K562 (cell line): ENCODE results near the gene TGFBR3L. TPM values are rescaled to one million over a fixed set of nuclear protein-coding genes. Genes with fewer than 3 reads are reported as not detected.
A peak's percentile ranks its signal among the peaks of the same experiment; 100 is the strongest.

Experiments used
- DLX4 ChIP-seq: fragments of 250-450 bp; sonication (Bioruptor Pico); IDR thresholded peaks from 2 replicates; pipeline ENCODE4 v1.6.1; 2021; ENCODE audit warnings: mild to moderate bottlenecking
- HMG20A ChIP-seq: fragments of 450-650 bp; formaldehyde crosslinking; conservative IDR thresholded peaks from 2 replicates; pipeline ENCODE4 v1.4.0; 2020; ENCODE audit warnings: mild to moderate bottlenecking, mixed read lengths
- HSF4 ChIP-seq: fragments of 250-450 bp; sonication (Bioruptor Pico); IDR thresholded peaks from 2 replicates; pipeline ENCODE4 v2.1.2; 2022; ENCODE audit warnings: mild to moderate bottlenecking, moderate library complexity, borderline replicate concordance
- JUNB ChIP-seq: fragments of 450-650 bp; formaldehyde crosslinking; conservative IDR thresholded peaks from 2 replicates; pipeline ENCODE4 v1.4.0; 2020; ENCODE audit warnings: mild to moderate bottlenecking
- NFATC3 ChIP-seq: fragments of 450-650 bp; IDR thresholded peaks from 2 replicates; pipeline ENCODE4 v1.6.1; 2017; ENCODE audit warnings: mild to moderate bottlenecking
- NFIC ChIP-seq: fragments of 450-650 bp; IDR thresholded peaks from 2 replicates; pipeline ENCODE4 v1.6.1; 2017; ENCODE audit warnings: mild to moderate bottlenecking, inconsistent platforms
- NR2C1 ChIP-seq, 2 experiments: fragments of 450-650 bp; IDR thresholded peaks; 2 replicates each; pipeline ENCODE4 v1.6.1; 2017; ENCODE audit warnings: mild to moderate bottlenecking in 2 of 2, antibody characterized with exemption in 1 of 2, inconsistent platforms in 1 of 2, missing compliant biosample characterization in 1 of 2, missing genetic modification characterization in 1 of 2
- TFE3 ChIP-seq: fragments of 450-650 bp; formaldehyde crosslinking; IDR thresholded peaks from 2 replicates; pipeline ENCODE4 v1.4.0; 2020; ENCODE audit warnings: mild to moderate bottlenecking, mixed read lengths
- ZBTB1 ChIP-seq: sonication (generic); formaldehyde crosslinking; IDR thresholded peaks from 2 replicates; pipeline ENCODE4 v1.8.1; 2023; ENCODE audit warnings: missing genetic modification reagents, low read depth, mild to moderate bottlenecking, borderline replicate concordance
- ZHX1 ChIP-seq: fragments of 150-350 bp; conservative IDR thresholded peaks from 2 replicates; pipeline ENCODE4 v1.6.1; 2014; ENCODE audit warnings: low read length
- ZNF76 ChIP-seq: fragments of 250-450 bp; sonication (Bioruptor Pico); IDR thresholded peaks from 2 replicates; pipeline ENCODE4 v1.4.0; 2020; ENCODE audit warnings: mild to moderate bottlenecking, moderate library complexity, borderline replicate concordance
- polyA plus RNA-seq, 8 experiments: library from polyadenylated mRNA; depleted of rRNA in 4 of 8; stranded (reverse) in 5 of 8; unstranded in 3 of 8; fragments of >200 nt; fragmentation: Nextera tagmentation in 2 of 8; fragmentation: Illumina TruSeq in 1 of 8; extraction: Ambion mirVana in 2 of 8; extraction: Trizol in 1 of 8; gene quantifications; 2 replicates each; pipeline versions ENCODE4 v1.2.1 to v1.2.3, GENCODE V29; 2011 to 2014; ENCODE audit warnings: inconsistent platforms in 1 of 8, missing spikeins in 1 of 8
- total RNA-seq, 7 experiments: library from RNA; depleted of rRNA in 6 of 7; stranded (reverse); fragments of >200 nt in 6 of 7; fragmentation: Illumina TruSeq in 2 of 7; extraction: Trizol in 2 of 7; gene quantifications; 2 replicates each; pipeline versions ENCODE4 v1.2.1 to v1.2.3, GENCODE V29; 2011 to 2021; ENCODE audit warnings: low replicate concordance in 1 of 7
- TF ChIP-seq, protein P1 (sequence below), 2 experiments: IDR thresholded peaks; 2 replicates each; pipeline ENCODE4 v1.6.1; 2012; ENCODE audit warnings: improper control_type of control experiment in 2 of 2, low read depth in 2 of 2, low read length in 2 of 2, borderline replicate concordance in 1 of 2
- TF ChIP-seq, protein P2 (sequence below), 2 experiments: IDR thresholded peaks in 1 of 2; conservative IDR thresholded peaks in 1 of 2; 2 replicates each; pipeline ENCODE4 v1.6.1; 2016; ENCODE audit warnings: low read depth in 2 of 2, mild to moderate bottlenecking in 1 of 2, missing compliant biosample characterization in 1 of 2, missing genetic modification characterization in 1 of 2, moderate library complexity in 1 of 2

TGFBR3L gene
- total and polyA plus RNA-seq, 9 of the 15 experiments (the other 6 are each of a cell fraction or from before 2014, with no cell fraction given) = not detected

GRCh38 chr19:7888145-7888825 lies 26.3 kb upstream of the TGFBR3L start, which contains the start of gene LRRC8E (continued):
- TF ChIP-seq, protein P1, sequence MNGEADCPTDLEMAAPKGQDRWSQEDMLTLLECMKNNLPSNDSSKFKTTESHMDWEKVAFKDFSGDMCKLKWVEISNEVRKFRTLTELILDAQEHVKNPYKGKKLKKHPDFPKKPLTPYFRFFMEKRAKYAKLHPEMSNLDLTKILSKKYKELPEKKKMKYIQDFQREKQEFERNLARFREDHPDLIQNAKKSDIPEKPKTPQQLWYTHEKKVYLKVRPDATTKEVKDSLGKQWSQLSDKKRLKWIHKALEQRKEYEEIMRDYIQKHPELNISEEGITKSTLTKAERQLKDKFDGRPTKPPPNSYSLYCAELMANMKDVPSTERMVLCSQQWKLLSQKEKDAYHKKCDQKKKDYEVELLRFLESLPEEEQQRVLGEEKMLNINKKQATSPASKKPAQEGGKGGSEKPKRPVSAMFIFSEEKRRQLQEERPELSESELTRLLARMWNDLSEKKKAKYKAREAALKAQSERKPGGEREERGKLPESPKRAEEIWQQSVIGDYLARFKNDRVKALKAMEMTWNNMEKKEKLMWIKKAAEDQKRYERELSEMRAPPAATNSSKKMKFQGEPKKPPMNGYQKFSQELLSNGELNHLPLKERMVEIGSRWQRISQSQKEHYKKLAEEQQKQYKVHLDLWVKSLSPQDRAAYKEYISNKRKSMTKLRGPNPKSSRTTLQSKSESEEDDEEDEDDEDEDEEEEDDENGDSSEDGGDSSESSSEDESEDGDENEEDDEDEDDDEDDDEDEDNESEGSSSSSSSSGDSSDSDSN (IDR thresholded peaks at IDR 0.05; ENCODE audit: borderline replicate concordance in 1 of 2, low read depth in 2 of 2, low read length in 2 of 2) = peak; percentile 63 to 71; a peak in 3 of 4 replicates
- TF ChIP-seq, protein P2, sequence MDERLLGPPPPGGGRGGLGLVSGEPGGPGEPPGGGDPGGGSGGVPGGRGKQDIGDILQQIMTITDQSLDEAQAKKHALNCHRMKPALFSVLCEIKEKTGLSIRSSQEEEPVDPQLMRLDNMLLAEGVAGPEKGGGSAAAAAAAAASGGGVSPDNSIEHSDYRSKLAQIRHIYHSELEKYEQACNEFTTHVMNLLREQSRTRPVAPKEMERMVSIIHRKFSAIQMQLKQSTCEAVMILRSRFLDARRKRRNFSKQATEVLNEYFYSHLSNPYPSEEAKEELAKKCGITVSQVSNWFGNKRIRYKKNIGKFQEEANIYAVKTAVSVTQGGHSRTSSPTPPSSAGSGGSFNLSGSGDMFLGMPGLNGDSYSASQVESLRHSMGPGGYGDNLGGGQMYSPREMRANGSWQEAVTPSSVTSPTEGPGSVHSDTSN (CRISPR knock-in tag; IDR thresholded peaks at IDR 0.05; ENCODE audit: low read depth) = no peak
- TF ChIP-seq, protein P2 (tag; conservative IDR thresholded peaks at IDR 0.05; ENCODE audit: low read depth) = no peak
- TF ChIP-seq ZNF76 = no peak
- TF ChIP-seq ZHX1 = no peak
- TF ChIP-seq NFIC = no peak; the same call in 1 of the 2 replicates
- TF ChIP-seq JUNB (CRISPR knock-in tag) = no peak
- TF ChIP-seq TFE3 (CRISPR knock-in tag) = no peak
- TF ChIP-seq ZBTB1 = no peak
- TF ChIP-seq NFATC3 = no peak
- no peak for TF ChIP-seq HMG20A (CRISPR knock-in tag)
- TF ChIP-seq DLX4 = no peak
- TF ChIP-seq NR2C1 (IDR thresholded peaks at IDR 0.05) = no peak
- TF ChIP-seq NR2C1 (tag; IDR thresholded peaks at IDR 0.05) = no peak
- TF ChIP-seq HSF4 (CRISPR knock-in tag) = no peak
